Ascending aorta (tissue), 2 donors: ENCODE data around the gene TAF1. TPM values are rescaled to one million over a fixed set of nuclear protein-coding genes. Genes with fewer than 3 reads are reported as not detected.
"Not testable (repeated sequence)": the region's sequence is repeated elsewhere in the genome, so short reads cannot be mapped to it uniquely, and the experiment has no call there.

Source experiments
- DNase-seq, 2 donors: peaks; one replicate each; pipeline ENCODE4 v3.0.0-alpha.2; 2019; ENCODE audit warnings: low spot score in 2 of 2
- H3K27ac ChIP-seq, 2 donors: fragments of 200-600 bp; sonication (generic); one replicate each; pipeline ENCODE4 v1.5.1; 2016 to 2017; ENCODE audit warnings: mild to moderate bottlenecking in 1 of 2
- H3K27me3 ChIP-seq: fragments of 200-600 bp; sonication (generic); one replicate; pipeline ENCODE4 v1.5.1; 2017
- H3K36me3 ChIP-seq, 2 donors: fragments of 200-600 bp; sonication (generic); one replicate each; pipeline ENCODE4 v1.5.1; 2016
- H3K4me1 ChIP-seq, 2 donors: fragments of 200-600 bp; sonication (generic); one replicate each; pipeline ENCODE4 v1.5.1; 2016 to 2017; ENCODE audit warnings: mild to moderate bottlenecking in 1 of 2
- H3K4me3 ChIP-seq, 2 donors: fragments of 200-600 bp; sonication (generic); one replicate each; pipeline ENCODE4 v1.5.1; 2016 to 2017; ENCODE audit warnings: mild to moderate bottlenecking in 1 of 2
- H3K9me3 ChIP-seq, 2 donors: fragments of 200-600 bp; sonication (generic); one replicate each; pipeline ENCODE4 v1.5.1; 2016
- intact Hi-C: fragments of 100-400 bp; cut with DNase I; formaldehyde crosslinking; loops from one replicate; pipeline ENCODE4 v1.15.1; 2023
- total RNA-seq: library from RNA; depleted of rRNA; stranded (reverse); fragments of >200 nt; gene quantifications from one replicate; pipeline ENCODE4 v1.1.0, GENCODE V29; 2016
- TF ChIP-seq, protein P1 (sequence below), 3 experiments: fragments of 200-600 bp in 2 of 3; fragments of 450-650 bp in 1 of 3; sonication (generic) in 2 of 3; IDR thresholded peaks; one replicate each; pipeline ENCODE4 v1.5.1; 2016 to 2019; ENCODE audit warnings: antibody characterized with exemption in 3 of 3, mild to moderate bottlenecking in 1 of 3, moderate library complexity in 1 of 3

The TAF1 gene
- total RNA-seq, 1 donor from 2014 or later = 63.2 TPM

- intact Hi-C loops = loop anchor here (10.0 kb wide), 2 partner anchors 167 to 183 kb away; partner anchors contain the start of gene OGT
- no peak for DNase-seq
- H3K4me3 ChIP-seq = peak overlapping the region; percentile 58 to 82
- H3K9me3 ChIP-seq = no peaks in the 10 kb centered on the region
- peaks cover 0 to 19% of the 10 kb centered on the region in 2 donors for H3K36me3 ChIP-seq
- TF ChIP-seq, protein P1, sequence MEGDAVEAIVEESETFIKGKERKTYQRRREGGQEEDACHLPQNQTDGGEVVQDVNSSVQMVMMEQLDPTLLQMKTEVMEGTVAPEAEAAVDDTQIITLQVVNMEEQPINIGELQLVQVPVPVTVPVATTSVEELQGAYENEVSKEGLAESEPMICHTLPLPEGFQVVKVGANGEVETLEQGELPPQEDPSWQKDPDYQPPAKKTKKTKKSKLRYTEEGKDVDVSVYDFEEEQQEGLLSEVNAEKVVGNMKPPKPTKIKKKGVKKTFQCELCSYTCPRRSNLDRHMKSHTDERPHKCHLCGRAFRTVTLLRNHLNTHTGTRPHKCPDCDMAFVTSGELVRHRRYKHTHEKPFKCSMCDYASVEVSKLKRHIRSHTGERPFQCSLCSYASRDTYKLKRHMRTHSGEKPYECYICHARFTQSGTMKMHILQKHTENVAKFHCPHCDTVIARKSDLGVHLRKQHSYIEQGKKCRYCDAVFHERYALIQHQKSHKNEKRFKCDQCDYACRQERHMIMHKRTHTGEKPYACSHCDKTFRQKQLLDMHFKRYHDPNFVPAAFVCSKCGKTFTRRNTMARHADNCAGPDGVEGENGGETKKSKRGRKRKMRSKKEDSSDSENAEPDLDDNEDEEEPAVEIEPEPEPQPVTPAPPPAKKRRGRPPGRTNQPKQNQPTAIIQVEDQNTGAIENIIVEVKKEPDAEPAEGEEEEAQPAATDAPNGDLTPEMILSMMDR (IDR thresholded peaks at IDR 0.05) = no peak
- H3K27me3 ChIP-seq = no peaks in the 10 kb centered on the region
- H3K4me1 ChIP-seq = peaks cover 0 to 5% of the 10 kb centered on the region in 2 donors
- peak overlapping the region; percentile 87 to 95 for H3K27ac ChIP-seq
Observed at GRCh38 chrX:71367396-71367795, 1.2 kb downstream of the TAF1 start.

DNA sequence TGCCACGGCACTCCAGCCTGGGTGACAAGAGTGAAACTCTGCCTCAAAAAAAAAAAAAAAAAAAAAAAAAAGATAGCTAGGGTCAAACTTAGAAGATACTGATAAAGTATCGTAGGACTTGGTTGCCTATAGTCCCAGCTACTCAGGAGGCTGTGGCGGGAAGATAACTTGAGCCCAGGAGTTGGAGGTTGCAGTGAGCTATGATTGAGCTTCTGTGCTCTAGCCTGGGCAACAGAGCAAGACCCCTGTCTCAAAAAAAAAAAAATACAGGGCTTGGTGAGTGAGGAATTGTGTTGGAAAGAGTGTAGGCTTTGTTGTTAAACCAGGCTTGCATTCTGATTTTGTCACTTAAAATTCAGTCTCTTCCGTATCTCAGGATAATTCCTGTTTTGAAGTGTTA lies 6.2 kb downstream of the TAF1 start:
- TF ChIP-seq, protein P1 (IDR thresholded peaks at IDR 0.05) = no peak
- Histone ChIP-seq H3K9me3 (no peaks in the 10 kb centered on the region), H3K27ac (no peak overlapping the region), H3K4me1 (peaks cover 0 to 5% of the 10 kb centered on the region in 2 donors), H3K36me3 (peaks cover 25 to 48% of the 10 kb centered on the region in 2 donors), H3K27me3 (no peaks in the 10 kb centered on the region), H3K4me3 (no peak overlapping the region)
- intact Hi-C loops = no loop called here
- no peak for DNase-seq

DNA sequence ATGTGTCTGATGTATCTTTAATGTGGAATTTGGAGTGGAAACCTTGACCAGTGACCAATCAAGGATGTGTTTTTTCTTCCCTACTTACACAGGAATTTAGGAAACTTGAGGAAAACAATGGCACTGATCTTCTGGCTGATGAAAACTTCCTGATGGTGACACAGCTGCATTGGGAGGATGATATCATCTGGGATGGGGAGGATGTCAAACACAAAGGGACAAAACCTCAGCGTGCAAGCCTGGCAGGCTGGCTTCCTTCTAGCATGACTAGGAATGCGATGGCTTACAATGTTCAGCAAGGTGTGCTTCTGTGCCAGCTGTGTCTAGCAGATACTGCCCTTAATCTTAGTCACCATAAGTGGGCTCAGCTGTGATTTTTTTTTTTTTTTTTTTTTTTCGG lies 12.6 kb downstream of the TAF1 start:
- no peaks in the 10 kb centered on the region for H3K9me3 ChIP-seq
- H3K27me3 ChIP-seq = no peaks in the 10 kb centered on the region
- DNase-seq = no peak
- intact Hi-C loops = no loop called here
- TF ChIP-seq, protein P1 (IDR thresholded peaks at IDR 0.05) = no peak
- H3K27ac ChIP-seq = no peak overlapping the region
- H3K36me3 ChIP-seq = peaks cover 52 to 68% of the 10 kb centered on the region in 2 donors
- H3K4me3 ChIP-seq = no peak overlapping the region
- H3K4me1 ChIP-seq = no peaks in the 10 kb centered on the region

DNA sequence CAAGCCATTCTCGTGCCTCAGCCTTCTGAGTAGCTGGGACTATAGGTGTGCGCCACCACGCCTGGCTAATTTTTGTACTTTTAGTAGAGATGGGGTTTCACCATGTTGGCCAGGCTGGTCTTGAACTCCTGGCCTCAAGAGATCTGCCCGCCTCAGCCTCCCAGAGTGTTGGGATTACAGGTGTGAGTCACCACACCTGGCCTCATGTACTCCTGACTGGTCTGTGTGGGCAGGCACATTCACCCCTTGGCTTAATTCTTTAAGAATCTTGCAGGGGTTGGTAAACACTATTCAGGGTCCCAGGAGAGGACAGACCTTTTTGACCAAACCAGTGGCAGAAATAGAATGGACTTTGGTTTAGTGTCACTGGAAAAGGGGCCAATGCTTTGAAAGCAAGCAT lies 25.6 kb downstream of the TAF1 start:
- intact Hi-C loops, H3K27ac ChIP-seq, H3K27me3 ChIP-seq: not testable (repeated sequence)

GRCh38 chrX:71393919-71394318 lies 27.8 kb downstream of the TAF1 start:
- H3K36me3 ChIP-seq = peaks cover 26 to 80% of the 10 kb centered on the region in 2 donors
- intact Hi-C loops = no loop called here

More for the DNA sequence above, 25.6 kb downstream of the TAF1 start:
- not testable (repeated sequence) for H3K9me3 ChIP-seq, H3K4me1 ChIP-seq, DNase-seq, H3K4me3 ChIP-seq
- H3K36me3 ChIP-seq = peaks cover 23 to 86% of the 10 kb centered on the region in 2 donors

DNA sequence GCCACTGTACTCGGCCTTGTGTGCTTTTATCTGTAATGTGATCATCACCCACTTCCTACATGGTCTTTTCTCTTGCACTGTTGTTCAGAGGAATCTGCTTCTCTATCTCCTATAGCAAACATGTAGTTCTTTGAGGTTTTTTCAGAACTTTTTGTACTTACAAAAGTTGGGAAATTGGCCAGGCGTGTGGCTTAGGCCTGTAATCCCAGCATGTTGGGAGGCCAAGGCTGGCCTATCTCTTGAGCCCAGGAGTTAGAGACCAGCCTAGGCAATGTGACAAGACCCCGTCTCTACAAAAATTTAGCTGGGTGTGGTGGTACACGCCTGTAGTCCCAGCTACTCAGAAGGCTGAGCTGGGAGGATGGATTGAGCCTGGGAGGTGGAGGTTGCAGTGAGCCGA lies 30.4 kb downstream of the TAF1 start:
- H3K9me3 ChIP-seq = no peaks in the 10 kb centered on the region
- H3K4me3 ChIP-seq = no peak overlapping the region
- DNase-seq = no peak
- no peaks in the 10 kb centered on the region for H3K27me3 ChIP-seq
- intact Hi-C loops = no loop called here
- TF ChIP-seq, protein P1 (IDR thresholded peaks at IDR 0.05) = no peak
- no peaks in the 10 kb centered on the region for H3K4me1 ChIP-seq
- no peak overlapping the region for H3K27ac ChIP-seq
- H3K36me3 ChIP-seq = peaks cover 39 to 78% of the 10 kb centered on the region in 2 donors

More at GRCh38 chrX:71393919-71394318, 27.8 kb downstream of the TAF1 start:
- TF ChIP-seq, protein P1 (IDR thresholded peaks at IDR 0.05) = no peak
- no peaks in the 10 kb centered on the region for H3K9me3 ChIP-seq
- H3K4me1 ChIP-seq = no peaks in the 10 kb centered on the region
- H3K27me3 ChIP-seq = no peaks in the 10 kb centered on the region
- no peak for DNase-seq
- no peak overlapping the region for H3K27ac ChIP-seq
- H3K4me3 ChIP-seq = no peak overlapping the region
